HG02870 (cell line): ENCODE measurements around the gene AMPD2.

ENCODE experiments used
- ATAC-seq: cut with Tn5 transposase; IDR thresholded peaks from one replicate; pipeline ENCODE4 v1.9.1; 2021; ENCODE audit warnings: mild to moderate bottlenecking, moderate library complexity; ENCODE audit not compliant: unreplicated experiment

AMPD2 gene

GRCh38 chr1:109619576-109620400, at the start of gene AMPD2, which contains the start of gene GNAT2:
TSS of gene AMPD2 (plus strand) at chr1:109619837. CDS start at chr1:109621176, 1,339 bp downstream.
TSS of gene GNAT2 (minus strand) at chr1:109619616. CDS start at chr1:109612870, 6,746 bp downstream.
- peak; percentile 40 for ATAC-seq

- no peak for ATAC-seq
Observed at GRCh38 chr1:109570414-109570813, 49.2 kb upstream of the AMPD2 start.

GRCh38 chr1:109573785-109574184, 45.9 kb upstream of the AMPD2 start:
- ATAC-seq = no peak

GRCh38 chr1:109578947-109579443, 40.6 kb upstream of the AMPD2 start:
- ATAC-seq = no peak

GRCh38 chr1:109579491-109579890, 40.1 kb upstream of the AMPD2 start:
- no peak for ATAC-seq

- ATAC-seq = no peak
Observed at GRCh38 chr1:109582021-109582420, 37.6 kb upstream of the AMPD2 start.

GRCh38 chr1:109584766-109585165, 34.9 kb upstream of the AMPD2 start:
- no peak for ATAC-seq

- no peak for ATAC-seq
Observed at GRCh38 chr1:109586055-109586454, 33.6 kb upstream of the AMPD2 start.

- no peak for ATAC-seq
Observed at GRCh38 chr1:109589177-109589576, 30.5 kb upstream of the AMPD2 start.

GRCh38 chr1:109589679-109590078, 30.0 kb upstream of the AMPD2 start:
- no peak for ATAC-seq

GRCh38 chr1:109592916-109593315, 26.7 kb upstream of the AMPD2 start:
- ATAC-seq = no peak

GRCh38 chr1:109595531-109595930, 24.1 kb upstream of the AMPD2 start:
- ATAC-seq = no peak

- no peak for ATAC-seq
Observed at GRCh38 chr1:109598156-109598555, 21.5 kb upstream of the AMPD2 start.

- no peak for ATAC-seq
Observed at GRCh38 chr1:109598655-109599054, 21.0 kb upstream of the AMPD2 start.

GRCh38 chr1:109603229-109603628, 16.4 kb upstream of the AMPD2 start:
- ATAC-seq = no peak

GRCh38 chr1:109605381-109605780, 14.3 kb upstream of the AMPD2 start:
- ATAC-seq = no peak

- no peak for ATAC-seq
Observed at GRCh38 chr1:109609881-109610280, 9.8 kb upstream of the AMPD2 start.

GRCh38 chr1:109610609-109611307, 8.9 kb upstream of the AMPD2 start:
- ATAC-seq = no peak

- no peak for ATAC-seq
Observed at GRCh38 chr1:109611308-109611990, 8.2 kb upstream of the AMPD2 start.

- ATAC-seq = no peak
Observed at GRCh38 chr1:109613361-109614147, 6.1 kb upstream of the AMPD2 start.

GRCh38 chr1:109615879-109616278, 3.8 kb upstream of the AMPD2 start:
- ATAC-seq = no peak
